HG02884 (cell line): ENCODE measurements around the gene STRA8.
A peak's percentile ranks its signal among the peaks of the same experiment; 100 is the strongest.

ENCODE experiments used
- ATAC-seq: cut with Tn5 transposase; IDR thresholded peaks from one replicate; pipeline ENCODE4 v1.9.1; 2021; ENCODE audit warnings: mild to moderate bottlenecking, moderate library complexity; ENCODE audit not compliant: unreplicated experiment

The STRA8 gene, protein sequence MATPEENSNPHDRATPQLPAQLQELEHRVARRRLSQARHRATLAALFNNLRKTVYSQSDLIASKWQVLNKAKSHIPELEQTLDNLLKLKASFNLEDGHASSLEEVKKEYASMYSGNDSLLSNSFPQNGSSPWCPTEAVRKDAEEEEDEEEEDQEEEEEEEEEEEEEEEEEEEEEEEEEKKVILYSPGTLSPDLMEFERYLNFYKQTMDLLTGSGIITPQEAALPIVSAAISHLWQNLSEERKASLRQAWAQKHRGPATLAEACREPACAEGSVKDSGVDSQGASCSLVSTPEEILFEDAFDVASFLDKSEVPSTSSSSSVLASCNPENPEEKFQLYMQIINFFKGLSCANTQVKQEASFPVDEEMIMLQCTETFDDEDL

DNA sequence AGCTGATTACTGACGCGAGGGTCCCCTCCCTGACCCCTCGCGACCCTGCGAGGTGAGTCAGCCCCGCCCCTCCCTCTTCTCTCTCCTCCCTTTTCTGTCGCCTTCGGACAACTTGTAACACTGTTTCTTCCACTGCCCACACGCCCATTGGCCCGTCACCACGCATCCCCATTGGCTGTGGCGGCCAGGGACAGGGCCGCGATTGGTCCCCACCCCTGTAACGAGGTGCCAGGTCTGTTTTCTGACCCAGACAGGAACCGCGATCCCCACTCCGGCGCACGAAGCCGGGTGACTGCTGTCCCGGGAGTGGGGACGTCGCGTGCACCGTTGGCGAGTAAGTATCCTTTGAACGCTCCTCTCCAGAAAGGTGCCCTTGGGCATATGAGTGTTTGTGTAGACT lies at the start of gene STRA8:
Gene STRA8 (plus strand): TSS at position 269 of the 400 bp plus-strand sequence. CDS start 6,687 bp downstream, outside the sequence.
- no peak for ATAC-seq

DNA sequence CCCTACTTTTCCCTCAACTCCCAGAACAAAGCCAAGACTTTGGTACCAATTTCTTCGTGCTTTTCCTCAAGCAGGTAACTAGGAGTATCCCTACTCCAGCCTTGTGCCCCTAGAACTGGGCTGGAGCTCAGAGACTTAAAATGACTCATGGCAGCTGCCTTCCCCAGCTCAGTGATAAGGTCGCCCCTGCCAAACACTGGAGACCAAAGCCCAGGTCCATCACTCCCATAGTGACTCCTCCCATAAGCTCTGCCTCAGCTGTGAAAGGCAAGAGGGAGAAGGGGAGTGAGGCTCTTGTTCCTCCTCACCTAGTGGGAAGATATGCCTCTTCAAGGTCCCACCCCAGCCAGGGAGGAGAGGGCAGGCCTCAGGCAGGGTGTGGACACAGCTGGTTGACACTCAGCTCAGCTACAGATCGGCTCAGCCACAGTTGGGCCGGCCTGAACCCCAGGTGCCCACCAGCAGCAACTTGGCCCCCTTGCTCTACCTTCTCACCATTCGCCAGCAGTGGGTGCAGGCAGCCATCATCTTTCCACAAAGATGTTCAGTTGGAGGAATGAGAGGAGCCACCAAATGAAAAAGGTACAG lies 49.3 kb upstream of the STRA8 start:
- ATAC-seq = no peak

DNA sequence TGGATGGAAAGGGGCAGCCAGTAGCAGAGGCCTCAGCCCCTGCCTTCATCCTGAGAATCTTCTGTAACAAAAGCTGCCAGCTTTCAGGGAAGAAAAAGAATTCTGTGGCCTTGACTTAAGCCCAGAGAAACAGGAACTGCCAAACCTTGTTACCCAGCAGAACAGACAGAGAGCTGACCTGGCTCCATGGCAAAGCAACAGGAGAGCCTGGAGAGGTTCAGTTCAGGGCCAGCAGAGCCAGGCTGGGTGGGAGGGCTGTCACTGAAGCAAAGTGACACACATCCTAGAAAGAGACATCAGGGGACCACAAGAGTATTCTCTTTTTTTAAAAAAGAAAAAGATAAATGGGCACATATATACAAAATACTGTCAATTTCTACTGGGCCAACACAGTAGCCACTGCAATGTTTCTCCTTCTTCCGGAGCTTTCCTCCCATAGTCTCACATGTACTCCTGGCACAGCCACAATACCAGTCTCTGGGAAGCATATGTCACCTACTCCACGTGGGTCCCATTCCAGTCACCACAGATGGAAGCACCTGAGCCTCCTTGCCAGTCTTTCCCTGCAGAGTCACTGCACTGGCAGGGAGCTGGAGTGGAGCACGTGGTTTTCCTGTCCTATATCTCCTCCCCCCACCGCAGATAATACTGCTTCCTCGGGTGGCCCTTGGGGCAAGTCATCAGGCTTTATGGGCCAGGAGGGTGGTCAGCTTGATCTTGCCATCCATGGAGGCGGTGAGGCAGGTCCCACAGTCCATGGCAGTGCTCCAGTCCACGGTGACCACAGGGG lies 48.0 kb upstream of the STRA8 start:
- no peak for ATAC-seq

DNA sequence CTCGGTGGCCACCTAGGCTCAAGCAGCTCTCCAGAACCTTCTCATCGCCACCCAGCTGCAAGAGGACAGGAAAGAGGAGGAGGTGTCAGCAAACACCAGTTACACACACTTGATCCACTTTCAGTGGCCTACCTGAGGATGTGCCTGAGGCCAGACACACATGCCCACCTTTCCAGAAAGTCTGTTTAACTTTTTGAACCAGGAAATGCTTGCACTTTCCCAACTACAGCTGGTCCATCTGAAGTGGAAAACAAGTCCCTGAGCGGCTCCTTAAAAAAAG lies 47.4 kb upstream of the STRA8 start:
- ATAC-seq = no peak

DNA sequence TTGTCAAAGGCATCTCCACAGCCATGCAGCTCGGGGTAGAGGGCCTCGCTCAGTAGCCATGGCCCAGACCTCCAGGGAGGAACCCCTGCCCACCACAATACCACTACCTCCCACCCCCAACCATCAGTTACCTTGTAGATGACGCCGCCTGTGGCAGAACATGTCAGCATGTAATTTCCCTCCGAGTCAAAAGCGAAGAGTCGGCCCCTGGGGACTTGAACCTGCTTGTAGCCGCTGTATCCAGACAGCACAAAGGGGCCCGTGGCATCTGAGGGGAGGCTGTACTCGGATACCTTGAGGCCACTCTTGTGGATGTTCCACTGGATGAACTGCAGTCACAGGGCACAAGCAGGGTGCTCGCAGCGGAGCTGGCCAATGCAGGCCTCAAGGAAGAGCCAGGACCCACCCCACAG lies 46.8 kb upstream of the STRA8 start:
- ATAC-seq = peak; percentile 52

DNA sequence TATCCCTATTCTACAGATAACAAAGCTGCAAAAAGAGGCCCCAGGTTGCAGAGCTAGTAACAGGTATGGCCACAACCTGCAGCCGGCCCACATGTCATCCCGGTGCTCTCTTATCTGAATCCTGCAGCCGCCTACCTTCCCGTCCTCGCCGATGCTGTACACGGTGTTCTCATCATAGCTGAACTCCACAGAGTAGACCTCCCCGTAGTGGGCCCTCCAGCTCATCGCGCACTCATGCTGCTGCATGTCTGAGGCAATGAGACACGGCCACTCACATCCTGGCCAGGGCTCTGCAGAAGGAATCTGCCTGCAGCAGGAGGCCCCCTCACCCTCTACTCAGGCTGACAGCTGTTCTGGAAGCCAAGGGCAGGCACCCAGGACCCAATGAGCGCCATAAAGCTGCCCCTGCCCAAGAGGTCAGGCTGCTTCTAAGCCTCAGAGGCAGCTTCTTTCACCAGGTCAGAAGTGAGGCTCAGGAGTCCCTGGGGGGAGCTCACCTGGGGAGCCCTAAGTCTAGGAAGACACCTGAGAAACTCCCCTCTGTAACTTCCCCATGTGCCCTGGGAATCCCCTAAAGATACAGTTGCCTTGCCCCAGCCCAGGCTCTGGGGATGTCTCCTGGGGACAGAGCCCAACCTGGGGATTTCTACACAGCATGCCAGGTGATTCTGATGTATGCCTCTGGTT lies 45.2 kb upstream of the STRA8 start:
- no peak for ATAC-seq

DNA sequence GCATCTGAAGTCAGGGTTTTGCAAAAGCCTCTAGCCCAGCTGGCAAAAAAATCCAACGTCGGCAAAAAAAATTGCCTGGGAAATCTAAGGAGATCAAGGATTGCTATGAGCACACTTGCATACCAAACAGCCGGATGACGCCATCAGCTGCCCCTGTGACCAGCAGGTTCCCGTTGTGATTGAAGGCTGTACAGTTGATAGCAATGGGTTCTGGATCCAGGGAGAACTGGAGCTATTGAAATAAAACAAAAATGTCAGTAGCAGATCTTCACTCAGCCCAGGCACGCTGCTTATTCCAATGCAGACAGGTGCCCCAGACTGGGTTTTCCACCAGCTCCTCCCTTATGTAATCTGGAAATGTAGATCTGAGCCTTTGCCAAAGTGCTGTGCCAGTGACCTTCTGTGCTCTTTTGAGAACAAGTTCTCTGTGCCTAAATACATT lies 44.4 kb upstream of the STRA8 start:
- ATAC-seq = no peak

DNA sequence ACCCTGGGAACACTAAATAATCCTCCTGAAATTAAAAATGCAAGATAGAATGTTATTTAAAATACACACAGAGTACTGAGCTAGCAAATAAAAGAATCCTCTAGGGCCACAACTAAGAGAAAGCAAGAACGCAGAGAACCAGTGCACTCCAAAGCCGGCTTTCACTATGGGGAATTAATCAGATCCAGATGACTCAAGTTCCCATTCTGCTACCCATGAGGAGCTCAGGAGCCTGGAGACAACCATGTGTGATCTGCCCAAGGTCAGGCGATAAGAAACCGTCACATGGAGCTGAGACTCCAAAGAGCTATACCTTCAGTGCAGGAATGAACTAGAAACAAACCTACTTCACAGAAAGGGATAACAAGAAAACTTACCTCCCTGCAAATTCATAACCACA lies 43.7 kb upstream of the STRA8 start:
- no peak for ATAC-seq

DNA sequence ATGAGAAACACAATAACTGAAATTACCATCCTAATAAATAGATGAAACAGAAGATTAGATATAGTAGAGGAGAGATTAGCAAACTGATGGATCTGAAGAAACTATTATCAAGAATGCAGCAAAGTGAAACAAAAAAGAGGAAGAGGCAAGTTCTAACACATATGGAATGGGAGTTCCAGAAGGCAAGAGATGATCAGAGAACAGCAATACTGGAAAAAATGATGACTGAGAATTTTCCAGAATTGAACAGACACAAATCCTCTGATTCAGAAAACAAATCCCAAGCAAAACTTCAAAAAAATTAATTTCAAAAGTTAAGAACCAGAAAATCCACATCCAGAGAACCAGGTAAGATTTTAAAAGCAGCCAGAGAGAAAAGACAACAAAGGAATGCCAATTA lies 42.9 kb upstream of the STRA8 start:
- no peak for ATAC-seq

DNA sequence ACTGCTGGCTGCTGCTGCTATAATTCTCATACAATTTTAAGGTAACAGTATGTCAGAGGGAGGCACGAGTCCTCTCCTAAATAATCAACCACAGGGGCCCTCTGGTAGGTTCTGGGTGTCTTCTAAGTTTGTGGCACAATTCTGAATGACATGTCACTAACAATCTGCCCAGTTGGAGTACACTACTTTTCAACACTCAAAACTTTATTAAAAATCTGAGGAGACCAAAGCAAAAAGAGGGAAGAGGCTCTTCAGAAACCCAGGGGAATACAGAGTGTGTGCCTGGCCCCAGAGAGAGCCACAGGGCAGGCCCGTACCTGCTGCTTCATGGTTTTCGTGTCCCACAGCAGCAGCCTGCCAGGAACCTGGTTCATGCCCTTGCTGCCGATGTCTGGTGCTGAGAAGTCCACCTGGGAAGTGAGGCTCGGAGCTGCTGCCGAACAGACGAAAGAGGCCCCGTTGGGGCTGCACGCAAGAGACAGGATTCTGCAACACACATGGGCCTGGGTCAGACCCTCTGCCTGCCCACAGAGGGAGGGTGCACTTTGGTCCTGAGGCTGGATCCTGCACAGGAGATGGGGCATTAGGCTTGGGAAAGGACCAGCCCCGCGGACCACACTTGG lies 40.6 kb upstream of the STRA8 start:
- ATAC-seq = no peak

DNA sequence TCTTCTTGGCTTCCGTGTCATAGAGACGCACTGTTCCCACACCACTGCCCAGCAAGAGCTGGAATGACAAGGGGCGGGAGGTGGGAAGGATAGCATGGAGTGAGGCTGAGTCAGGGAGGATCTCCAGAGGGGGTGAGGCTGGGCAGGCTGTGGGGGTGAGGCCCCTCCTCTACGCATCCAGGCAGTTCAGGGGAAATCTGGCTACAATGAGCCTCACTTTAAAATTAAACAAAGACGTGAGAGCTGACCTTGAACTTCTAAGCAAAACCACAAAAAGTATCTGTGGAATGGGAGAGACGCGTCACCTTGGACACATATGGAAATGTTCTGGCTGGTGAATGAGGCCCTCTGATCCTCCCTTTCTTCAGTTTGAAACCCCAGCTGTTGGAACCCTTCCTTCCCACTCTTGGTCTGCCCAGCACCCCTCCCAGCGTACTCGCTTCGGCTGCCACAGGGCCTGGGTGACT lies 40.0 kb upstream of the STRA8 start:
- no peak for ATAC-seq

DNA sequence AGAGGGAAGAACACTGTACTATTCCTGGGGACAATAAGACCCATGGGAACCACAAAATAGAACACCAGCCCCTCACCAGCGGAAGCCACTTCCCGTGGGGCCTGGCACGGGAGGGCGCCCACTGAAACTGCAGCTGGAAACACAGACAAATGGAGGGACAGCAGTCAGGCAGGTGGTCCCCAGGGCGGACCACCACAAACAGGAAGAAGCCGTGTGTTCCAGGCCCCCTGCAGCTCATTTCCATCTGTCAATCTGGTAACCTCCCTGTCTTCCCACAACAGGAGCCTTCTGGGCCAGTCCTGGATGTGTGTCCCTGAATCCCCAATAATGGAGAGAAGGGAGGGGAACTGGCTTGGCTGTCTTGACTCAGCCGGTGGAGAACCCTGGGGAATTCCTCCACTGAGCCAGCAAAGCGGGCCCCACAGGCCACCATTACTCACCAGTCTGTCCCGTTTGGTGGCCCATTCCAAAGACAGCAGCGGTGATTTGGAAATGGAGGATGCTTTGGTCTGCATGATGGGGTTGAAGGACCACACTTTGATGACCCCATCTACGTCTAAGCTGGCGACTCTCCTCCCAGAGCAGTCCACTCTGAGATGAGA lies 39.0 kb upstream of the STRA8 start:
- ATAC-seq = no peak

DNA sequence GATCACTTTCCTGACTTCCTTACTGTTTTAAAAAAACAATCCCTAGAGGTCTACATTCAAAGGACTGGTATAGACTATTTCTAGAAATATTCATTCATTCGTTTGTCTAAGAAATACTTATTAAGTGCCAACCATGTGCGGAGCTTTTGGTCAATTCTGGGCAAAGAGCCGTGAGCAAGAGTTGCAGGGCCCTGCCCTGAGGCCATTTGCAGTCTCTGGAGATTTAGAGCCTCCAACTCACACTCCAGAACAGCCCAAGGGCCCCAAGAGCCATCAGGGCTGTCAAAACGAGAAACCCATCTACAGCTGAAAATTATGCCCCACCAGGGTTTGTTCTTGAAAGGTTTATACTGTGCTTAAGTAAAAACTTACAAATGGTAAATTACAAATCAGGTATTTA lies 38.5 kb upstream of the STRA8 start:
- ATAC-seq = no peak

DNA sequence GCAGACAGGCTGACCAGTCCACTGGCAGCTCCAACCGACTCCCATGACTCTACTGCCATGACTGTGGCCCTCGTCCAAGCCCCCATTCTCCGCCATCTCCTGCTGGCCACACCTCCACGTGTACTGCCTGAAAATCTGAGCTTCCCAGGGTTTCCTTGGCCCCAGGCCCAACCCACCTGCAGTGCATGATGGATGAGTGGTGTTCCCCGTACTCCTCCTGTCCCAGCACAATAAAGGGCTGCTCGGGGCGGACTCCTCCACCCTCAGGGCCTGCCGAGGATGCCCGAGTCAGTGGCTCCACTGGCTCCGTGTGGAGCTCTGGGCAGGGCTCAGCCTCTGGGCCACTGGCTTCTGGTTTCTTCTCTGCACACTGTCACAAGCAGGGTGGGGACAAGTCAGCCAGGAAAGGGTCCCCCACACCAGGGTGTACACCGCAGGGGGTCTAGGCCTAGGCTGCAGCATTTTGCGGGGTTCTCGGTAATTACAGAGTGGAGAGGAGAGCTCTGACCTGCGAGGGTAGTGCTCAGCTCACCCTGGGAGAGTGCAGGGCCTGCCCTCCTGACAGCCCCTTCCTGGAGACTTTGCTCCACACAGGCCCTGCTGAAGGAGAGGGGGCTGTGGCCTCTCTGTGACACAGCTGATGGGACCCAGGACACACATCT lies 37.5 kb upstream of the STRA8 start:
- ATAC-seq = no peak

DNA sequence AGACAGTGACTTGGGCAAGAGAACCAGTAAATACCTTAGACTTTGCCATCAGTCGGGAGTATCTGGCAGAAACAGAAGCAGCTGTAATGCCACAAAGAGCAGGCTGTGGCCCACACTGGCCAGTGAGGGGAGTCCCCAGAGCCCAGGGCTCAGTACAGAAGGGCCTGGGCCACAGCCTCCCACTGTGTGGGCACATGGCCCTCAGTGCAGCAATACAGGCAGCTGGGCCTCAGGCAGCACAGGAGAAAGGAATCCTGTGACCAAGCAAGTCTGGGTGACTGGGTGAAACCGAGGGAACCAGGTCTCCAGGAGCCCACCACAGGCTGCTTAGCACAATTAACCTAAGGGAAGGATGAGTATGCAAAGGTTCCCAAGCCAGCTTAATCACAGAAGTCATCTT lies 36.3 kb upstream of the STRA8 start:
- no peak for ATAC-seq

DNA sequence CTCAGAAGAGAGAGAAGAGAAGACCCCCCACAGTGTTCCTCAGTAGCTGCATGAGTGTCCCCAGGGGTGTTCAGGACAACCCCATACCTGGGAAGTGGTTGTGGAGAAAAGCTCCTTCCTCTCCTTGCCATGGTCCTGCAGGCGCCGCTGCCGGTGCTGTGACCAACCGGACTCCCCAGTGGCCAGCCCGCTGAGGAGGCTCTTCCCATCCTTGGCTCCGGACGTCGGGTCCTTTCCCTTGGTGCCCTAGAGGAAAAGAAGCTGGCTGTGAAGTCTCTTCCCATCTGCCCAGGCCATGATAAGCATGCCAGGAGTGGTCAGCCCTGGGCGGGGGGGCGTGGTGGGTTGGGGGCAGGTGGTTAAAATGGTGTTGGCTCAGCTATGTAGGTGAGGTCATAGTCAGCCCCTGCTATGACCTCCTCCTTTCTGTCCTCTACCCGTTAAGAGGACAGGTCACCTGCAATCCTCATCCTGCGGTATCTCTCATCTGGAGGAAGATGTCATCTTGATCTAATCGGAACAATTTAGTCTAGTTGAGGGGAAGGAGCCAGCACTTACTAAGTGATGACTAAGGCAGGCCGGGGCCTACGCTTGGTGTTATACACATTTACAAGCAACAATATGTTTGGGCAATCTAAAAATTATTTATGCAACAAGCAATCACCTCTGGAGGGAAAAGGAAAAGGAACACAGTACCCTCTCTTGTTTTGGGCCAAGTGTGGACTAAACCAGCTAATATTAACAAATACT lies 35.6 kb upstream of the STRA8 start:
- ATAC-seq = no peak

DNA sequence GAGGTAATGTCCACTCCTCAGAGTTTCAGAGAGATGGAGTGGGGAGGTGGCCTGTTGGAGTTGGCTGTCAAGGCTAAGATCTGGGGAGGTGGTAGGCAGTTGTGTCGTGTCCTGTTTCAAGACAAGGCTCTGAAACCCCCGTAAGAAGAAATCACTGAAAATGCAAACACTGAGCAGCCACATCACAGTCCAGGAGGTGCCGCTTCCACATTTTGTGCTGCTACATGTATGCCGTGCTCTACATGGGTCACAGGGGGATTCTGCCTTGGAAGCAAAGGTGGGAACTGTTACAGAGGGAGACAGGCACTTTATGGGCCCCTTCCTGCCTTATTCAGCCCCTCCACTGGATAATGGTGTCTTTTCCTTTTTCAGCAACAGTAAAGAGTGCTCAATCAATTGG lies 34.2 kb upstream of the STRA8 start:
- no peak for ATAC-seq

DNA sequence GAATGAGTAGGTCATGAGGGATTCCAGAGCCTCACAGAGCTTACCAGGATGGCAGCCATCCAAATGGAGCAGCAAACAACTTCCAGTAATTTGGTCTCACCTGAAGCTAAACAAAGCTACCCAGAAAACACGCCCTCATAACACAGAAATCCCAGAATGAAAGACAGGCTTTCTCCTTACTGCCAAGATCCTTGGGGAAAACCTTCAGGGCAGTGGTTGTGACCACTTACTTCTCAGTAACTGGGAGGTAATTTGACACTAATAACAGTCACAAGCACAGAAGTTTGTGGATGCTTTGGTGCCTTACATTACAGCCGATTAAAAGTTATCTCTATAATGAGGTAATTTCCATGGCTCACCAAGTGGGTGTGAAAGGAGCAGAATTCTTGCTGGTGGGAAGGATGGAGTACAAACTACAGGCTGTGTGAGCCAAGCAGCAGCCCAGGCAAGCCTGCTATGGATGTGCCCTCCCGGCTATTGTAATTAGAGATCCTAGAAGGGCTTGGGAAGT lies 32.8 kb upstream of the STRA8 start:
- ATAC-seq = no peak

DNA sequence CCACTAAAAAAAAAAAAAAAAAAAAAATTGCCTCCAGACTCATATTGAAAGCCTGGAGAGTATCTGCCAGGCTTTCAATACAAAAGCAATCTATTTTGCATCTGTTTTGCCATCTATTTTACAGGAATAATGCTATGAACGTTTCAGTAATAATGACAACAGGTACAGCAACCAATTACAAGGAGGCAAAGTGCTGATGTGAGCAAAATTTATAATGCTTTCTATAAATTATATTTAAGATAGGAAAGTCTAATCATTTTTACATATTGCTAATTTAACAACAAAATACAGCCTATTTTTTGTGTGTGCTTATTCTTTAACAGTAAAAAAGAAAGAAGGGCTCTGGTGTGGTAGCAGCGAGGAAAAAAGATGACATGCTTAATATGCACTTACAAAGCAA lies 32.3 kb upstream of the STRA8 start:
- no peak for ATAC-seq
